Measurements from ENCODE around the gene DCXR. TPM values are rescaled to one million over a fixed set of nuclear protein-coding genes. Genes with fewer than 3 reads are reported as not detected.

The DCXR gene
- total RNA-seq, 1 donor from 2014 or later, result 36.5 TPM

- H3K9me3 Mint-ChIP-seq, result no peaks in the 10 kb centered on the region
- peaks cover 3% of the 10 kb centered on the region for H3F3A ChIP-seq (ENCODE audit: low read depth)
- peak within 1 kb of the TSS; percentile 98 for H3K4me3 ChIP-seq
- no peak within 1 kb of the TSS for H3K27ac ChIP-seq
- peaks cover 14% of the 10 kb centered on the region for H3K79me2 ChIP-seq (ENCODE audit: low read depth)
- no peak within 1 kb of the TSS for H2AFZ ChIP-seq (replicated peaks)
- no peaks in the 10 kb centered on the region for H3K9me3 ChIP-seq (ENCODE audit: low read depth)
- peaks cover 6% of the 10 kb centered on the region for H3K36me3 Mint-ChIP-seq
- peak within 1 kb of the TSS; percentile 100 for H3K4me2 ChIP-seq
- H3K27me3 ChIP-seq, result no peaks in the 10 kb centered on the region
- H4K20me1 ChIP-seq (ENCODE audit: low read depth), result peaks cover 18% of the 10 kb centered on the region
- H3K4me1 ChIP-seq, result peaks cover 7% of the 10 kb centered on the region
- H3K4me3 Mint-ChIP-seq, result peak within 1 kb of the TSS; percentile 90
- H3K27me3 Mint-ChIP-seq (ENCODE audit: insufficient read depth, low read depth), result peaks cover 4% of the 10 kb centered on the region
- peak; percentile 83 for DNase-seq (ENCODE audit: low spot score)
- H3K27ac Mint-ChIP-seq, result peak within 1 kb of the TSS; percentile 81
- no peak for TF ChIP-seq EZH2phosphoT487 (IDR thresholded peaks at IDR 0.05)
- TF ChIP-seq CTCF (IDR thresholded peaks at IDR 0.05), result no peak
- no peak for TF ChIP-seq EZH2 (IDR thresholded peaks at IDR 0.05)
- H3K36me3 ChIP-seq, result no peaks in the 10 kb centered on the region
- H3K4me1 Mint-ChIP-seq, result peaks cover 6% of the 10 kb centered on the region
- peak within 1 kb of the TSS; percentile 82 for H3K9ac ChIP-seq
These were observed 14.5 kb upstream of the DCXR start, which contains the start of the genes GPS1 and RFNG for GRCh38 chr17:82051776-82052637. TSS of gene GPS1 (plus strand) at chr17:82051898. CDS start at chr17:82051932, 34 bp downstream. TSS of gene RFNG (minus strand) at chr17:82051811. CDS start at chr17:82051766, 45 bp downstream.

GRCh38 chr17:82050761-82051641 lies 13.5 kb upstream of the DCXR start:
- H3K27me3 Mint-ChIP-seq (ENCODE audit: insufficient read depth, low read depth), result peaks cover 4% of the 10 kb centered on the region
- no peaks in the 10 kb centered on the region for H3K27me3 ChIP-seq
- peaks cover 6% of the 10 kb centered on the region for H3K36me3 Mint-ChIP-seq
- no peak for DNase-seq (ENCODE audit: low spot score)
- peak overlapping the region; percentile 98 for H3K4me3 ChIP-seq
- TF ChIP-seq CTCF (IDR thresholded peaks at IDR 0.05) (no peak), EZH2 (IDR thresholded peaks at IDR 0.05) (no peak), EZH2phosphoT487 (IDR thresholded peaks at IDR 0.05) (no peak)
- peak overlapping the region; percentile 81 for H3K27ac Mint-ChIP-seq
- peak overlapping the region; percentile 90 for H3K4me3 Mint-ChIP-seq
- H3K79me2 ChIP-seq (ENCODE audit: low read depth), result peaks cover 14% of the 10 kb centered on the region
- peak overlapping the region; percentile 52 for H3K9ac ChIP-seq
- H4K20me1 ChIP-seq (ENCODE audit: low read depth), result peaks cover 16% of the 10 kb centered on the region
- no peaks in the 10 kb centered on the region for H3K9me3 Mint-ChIP-seq
- H3K9me3 ChIP-seq (ENCODE audit: low read depth), result no peaks in the 10 kb centered on the region
- H3K4me2 ChIP-seq, result peak overlapping the region; percentile 97
- H3F3A ChIP-seq (ENCODE audit: low read depth), result peaks cover 3% of the 10 kb centered on the region
- peaks cover 6% of the 10 kb centered on the region for H3K4me1 Mint-ChIP-seq
- no peaks in the 10 kb centered on the region for H3K36me3 ChIP-seq
- peaks cover 7% of the 10 kb centered on the region for H3K4me1 ChIP-seq
- H3K27ac ChIP-seq, result no peak overlapping the region
- H2AFZ ChIP-seq (replicated peaks), result no peak overlapping the region

- H3K36me3 ChIP-seq, result no peaks in the 10 kb centered on the region
- no peak overlapping the region for H3K4me3 ChIP-seq
- Mint-ChIP-seq H3K27ac (no peak overlapping the region), H3K4me1 (peaks cover 6% of the 10 kb centered on the region), H3K9me3 (no peaks in the 10 kb centered on the region), H3K36me3 (peaks cover 6% of the 10 kb centered on the region), H3K27me3 (ENCODE audit: insufficient read depth, low read depth) (peaks cover 4% of the 10 kb centered on the region), H3K4me3 (peak overlapping the region; percentile 90)
- H3K27me3 ChIP-seq, result no peaks in the 10 kb centered on the region
- no peaks in the 10 kb centered on the region for H3K9me3 ChIP-seq (ENCODE audit: low read depth)
- TF ChIP-seq EZH2 (IDR thresholded peaks at IDR 0.05) (no peak), EZH2phosphoT487 (IDR thresholded peaks at IDR 0.05) (no peak), CTCF (IDR thresholded peaks at IDR 0.05) (no peak)
- peaks cover 7% of the 10 kb centered on the region for H3K4me1 ChIP-seq
- no peak for DNase-seq (ENCODE audit: low spot score)
- H2AFZ ChIP-seq (replicated peaks), result no peak overlapping the region
- no peak overlapping the region for H3K27ac ChIP-seq
- H3K4me2 ChIP-seq, result peak overlapping the region; percentile 97
- H3K79me2 ChIP-seq (ENCODE audit: low read depth), result peaks cover 14% of the 10 kb centered on the region
- H4K20me1 ChIP-seq (ENCODE audit: low read depth), result peaks cover 10% of the 10 kb centered on the region
- H3K9ac ChIP-seq, result no peak overlapping the region
- H3F3A ChIP-seq (ENCODE audit: low read depth), result peaks cover 6% of the 10 kb centered on the region
These were observed 12.8 kb upstream of the DCXR start for GRCh38 chr17:82050152-82050760.

Data from neural progenitor cell (in vitro differentiated cells).